ENCODE data around the gene SRPRB.

- TF ChIP-seq CTCF (IDR thresholded peaks at IDR 0.05; ENCODE audit: low read depth, low read length) (no peak), EZH2phosphoT487 (IDR thresholded peaks at IDR 0.05; ENCODE audit: low read depth) (no peak)
These were observed 44.4 kb downstream of the SRPRB start for GRCh38 chr3:133850034-133850433.

Data from OCI-LY3 (cell line).